BE2C (cell line): ENCODE results near the gene MVB12B.

Experiments used
- DNase-seq: peaks from one replicate; pipeline ENCODE4 v3.0.0-alpha.2; 2020
- H3K27me3 ChIP-seq: fragments of 250-450 bp; sonication (Bioruptor Pico); 2 replicates; pipeline ENCODE4 v1.5.1; 2020; ENCODE audit warnings: mild to moderate bottlenecking
- H3K36me3 ChIP-seq: fragments of 250-450 bp; sonication (Bioruptor Pico); 2 replicates; pipeline ENCODE4 v1.5.1; 2020; ENCODE audit warnings: mild to moderate bottlenecking
- H3K4me1 ChIP-seq: fragments of 250-450 bp; sonication (Bioruptor Pico); 2 replicates; pipeline ENCODE4 v1.5.1; 2020
- H3K4me3 ChIP-seq: 2 replicates; pipeline ENCODE4 v1.5.1; 2011; ENCODE audit warnings: low read depth, low read length
- H3K9me3 ChIP-seq: fragments of 250-450 bp; sonication (Bioruptor Pico); 2 replicates; pipeline ENCODE4 v1.5.1; 2020
- TF ChIP-seq, protein P1 (sequence below): IDR thresholded peaks from 2 replicates; pipeline ENCODE4 v1.5.1; 2012; ENCODE audit warnings: mild to moderate bottlenecking, low read depth, low read length

MVB12B gene

DNA sequence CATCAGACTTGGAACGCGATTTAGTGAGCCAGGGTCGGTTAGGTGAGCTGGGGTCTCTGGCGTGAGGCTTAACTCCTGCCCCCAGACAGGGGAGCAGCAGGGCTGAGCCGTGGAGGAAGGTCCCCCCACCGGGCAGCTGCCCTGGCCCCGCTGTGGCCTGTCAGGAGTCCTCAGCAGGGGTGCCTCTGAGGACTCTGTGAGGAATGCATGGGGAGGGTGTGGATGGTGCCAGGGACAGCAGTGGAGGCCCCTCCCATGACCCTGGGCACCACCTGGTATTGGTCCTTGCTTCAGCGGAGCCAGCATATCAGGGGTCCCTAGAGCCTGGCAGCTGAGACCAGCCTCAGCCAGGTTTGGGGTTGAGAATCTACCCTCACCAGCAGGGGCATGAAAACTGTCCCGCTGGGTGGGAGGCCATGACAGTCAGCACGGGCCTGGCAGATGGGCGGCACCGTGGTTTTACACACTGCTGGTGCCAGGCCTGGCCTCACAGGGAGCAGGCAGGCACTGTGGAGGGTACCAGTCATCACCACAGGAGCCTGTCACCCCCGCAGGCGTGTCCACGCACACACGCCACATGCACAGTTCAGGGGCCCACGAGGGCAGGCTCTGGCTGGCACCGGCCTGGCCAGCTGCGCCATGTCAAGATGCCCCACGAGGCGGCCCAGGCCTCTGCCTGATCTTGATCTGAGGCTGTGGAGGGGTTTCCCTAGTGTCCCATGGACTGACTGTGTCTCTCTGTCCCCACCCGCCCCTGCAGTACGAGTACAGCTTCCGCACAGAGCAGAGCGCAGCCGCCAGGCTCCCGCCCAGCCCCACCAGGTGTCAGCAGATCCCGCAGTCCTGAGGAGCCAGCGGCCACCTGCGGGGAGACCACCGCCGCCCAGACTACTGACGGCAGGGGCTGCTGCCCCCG lies 176.0 kb downstream of the MVB12B start:
- H3K4me1 ChIP-seq = peaks cover 47% of the 10 kb centered on the region
- H3K9me3 ChIP-seq = no peaks in the 10 kb centered on the region
- H3K4me3 ChIP-seq = no peak overlapping the region
- no peaks in the 10 kb centered on the region for H3K27me3 ChIP-seq
- TF ChIP-seq, protein P1, sequence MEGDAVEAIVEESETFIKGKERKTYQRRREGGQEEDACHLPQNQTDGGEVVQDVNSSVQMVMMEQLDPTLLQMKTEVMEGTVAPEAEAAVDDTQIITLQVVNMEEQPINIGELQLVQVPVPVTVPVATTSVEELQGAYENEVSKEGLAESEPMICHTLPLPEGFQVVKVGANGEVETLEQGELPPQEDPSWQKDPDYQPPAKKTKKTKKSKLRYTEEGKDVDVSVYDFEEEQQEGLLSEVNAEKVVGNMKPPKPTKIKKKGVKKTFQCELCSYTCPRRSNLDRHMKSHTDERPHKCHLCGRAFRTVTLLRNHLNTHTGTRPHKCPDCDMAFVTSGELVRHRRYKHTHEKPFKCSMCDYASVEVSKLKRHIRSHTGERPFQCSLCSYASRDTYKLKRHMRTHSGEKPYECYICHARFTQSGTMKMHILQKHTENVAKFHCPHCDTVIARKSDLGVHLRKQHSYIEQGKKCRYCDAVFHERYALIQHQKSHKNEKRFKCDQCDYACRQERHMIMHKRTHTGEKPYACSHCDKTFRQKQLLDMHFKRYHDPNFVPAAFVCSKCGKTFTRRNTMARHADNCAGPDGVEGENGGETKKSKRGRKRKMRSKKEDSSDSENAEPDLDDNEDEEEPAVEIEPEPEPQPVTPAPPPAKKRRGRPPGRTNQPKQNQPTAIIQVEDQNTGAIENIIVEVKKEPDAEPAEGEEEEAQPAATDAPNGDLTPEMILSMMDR = peak; percentile 41
- no peaks in the 10 kb centered on the region for H3K36me3 ChIP-seq
- peak; percentile 60 for DNase-seq

DNA sequence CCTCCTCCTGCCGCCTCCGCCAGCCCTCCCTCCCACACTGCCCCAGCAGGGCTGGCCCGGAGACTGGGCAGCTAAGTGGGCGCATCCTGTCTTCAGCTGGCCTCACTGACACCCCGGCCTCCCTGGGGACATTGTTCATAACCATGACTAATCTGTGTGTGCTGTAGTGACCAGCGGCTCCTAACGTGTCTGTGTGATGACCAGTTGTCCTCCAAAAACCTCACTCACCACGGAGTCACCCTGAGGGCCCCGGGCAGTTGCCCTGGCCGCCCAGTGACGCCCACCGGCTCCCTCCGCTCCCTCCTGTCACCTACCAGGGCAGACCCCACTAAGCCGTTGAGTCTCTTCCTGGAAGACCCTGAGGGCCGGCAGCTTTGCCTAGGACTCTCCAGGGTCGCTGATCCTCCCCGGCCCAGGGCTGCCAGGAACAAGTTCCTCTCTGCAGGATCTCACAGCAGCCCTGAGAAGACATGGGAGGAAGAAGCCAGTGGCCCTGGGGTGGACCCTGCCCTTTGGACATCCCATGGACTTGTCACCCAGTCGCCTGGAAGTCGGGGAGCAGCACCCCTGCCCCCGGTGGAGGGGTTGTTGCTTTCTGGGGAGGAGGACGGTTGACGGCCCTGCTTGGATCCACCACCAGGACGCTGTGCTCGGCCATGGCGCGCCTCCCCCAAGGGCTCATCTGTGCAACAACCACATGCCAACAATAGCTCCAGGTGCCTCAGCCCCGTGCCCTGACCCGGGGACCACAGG lies 176.9 kb downstream of the MVB12B start:
- no peak for DNase-seq
- Histone ChIP-seq H3K9me3 (no peaks in the 10 kb centered on the region), H3K4me1 (peaks cover 51% of the 10 kb centered on the region), H3K27me3 (no peaks in the 10 kb centered on the region), H3K4me3 (no peak overlapping the region), H3K36me3 (no peaks in the 10 kb centered on the region)
- TF ChIP-seq, protein P1 = no peak

DNA sequence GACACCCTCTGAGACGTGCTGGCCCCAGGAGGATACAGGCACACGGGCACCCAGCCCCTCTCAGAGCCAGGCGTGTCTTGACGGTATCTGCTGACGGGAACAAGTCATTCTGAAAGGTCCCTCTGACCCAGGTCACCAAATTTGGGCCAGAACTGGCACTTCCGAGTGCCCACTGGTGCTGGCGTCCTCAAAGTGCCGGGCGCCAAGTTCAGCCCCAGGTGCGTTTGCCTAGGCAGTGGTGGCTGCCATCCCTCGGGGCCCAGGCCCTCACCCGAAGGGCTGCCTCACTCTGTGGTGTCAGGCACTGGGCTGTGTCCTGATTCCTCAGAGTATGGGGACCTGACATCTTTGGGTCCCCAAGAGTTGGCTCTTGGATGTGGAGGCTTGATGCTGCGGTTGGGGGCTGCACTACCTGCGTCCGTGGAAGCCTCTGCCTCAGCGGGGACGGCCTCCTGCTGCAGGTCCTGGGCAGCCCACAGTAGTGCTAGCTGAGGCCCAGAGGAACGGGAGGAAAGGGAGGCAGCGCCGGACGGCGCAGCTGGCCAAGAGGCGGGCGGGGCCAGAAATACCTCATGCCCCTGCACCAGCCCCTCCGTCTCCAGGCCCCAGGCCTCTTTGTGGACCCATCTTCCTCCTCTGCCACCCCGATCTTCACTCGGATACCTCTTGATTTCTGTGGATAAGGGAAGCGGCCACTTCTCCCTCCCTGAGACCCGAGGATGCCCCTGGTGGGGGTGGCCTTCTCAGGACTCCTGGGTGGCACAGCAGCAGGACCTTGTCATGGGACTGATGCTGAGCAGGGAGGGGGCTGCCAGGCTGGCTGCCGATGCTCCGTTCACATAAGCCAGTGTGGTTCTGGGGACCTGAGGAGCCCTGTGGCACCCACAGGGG lies 177.7 kb downstream of the MVB12B start:
- Histone ChIP-seq H3K9me3 (no peaks in the 10 kb centered on the region), H3K4me1 (peaks cover 56% of the 10 kb centered on the region), H3K27me3 (no peaks in the 10 kb centered on the region), H3K36me3 (no peaks in the 10 kb centered on the region), H3K4me3 (no peak overlapping the region)
- DNase-seq = no peak
- TF ChIP-seq, protein P1 = no peak

DNA sequence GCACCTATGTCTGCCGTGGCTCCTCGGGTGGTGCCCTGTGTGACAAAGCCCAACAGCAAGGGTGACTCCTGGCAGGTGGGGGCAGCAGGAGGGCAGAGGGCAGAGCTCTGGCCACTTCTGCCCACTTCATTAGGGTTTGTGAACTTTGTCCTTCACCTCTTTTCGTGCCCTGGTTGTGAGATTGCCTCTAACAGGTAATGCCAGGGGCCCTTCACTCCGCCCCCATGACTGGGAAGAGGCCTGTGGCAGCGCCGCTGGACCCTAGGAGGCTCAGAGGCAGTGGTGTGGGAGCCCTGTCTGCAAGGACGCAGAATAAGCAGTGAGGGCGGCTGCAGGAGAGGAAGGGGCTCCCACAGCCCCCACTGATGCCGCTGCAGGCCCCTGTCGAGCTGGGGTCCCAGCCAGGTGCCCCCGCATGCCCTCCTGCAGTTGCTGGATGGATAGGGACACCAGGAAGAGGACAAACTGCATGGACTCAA lies 178.4 kb downstream of the MVB12B start:
- Histone ChIP-seq H3K36me3 (no peaks in the 10 kb centered on the region), H3K4me1 (peaks cover 60% of the 10 kb centered on the region), H3K4me3 (no peak overlapping the region), H3K9me3 (no peaks in the 10 kb centered on the region), H3K27me3 (no peaks in the 10 kb centered on the region)
- peak; percentile 6 for DNase-seq
- TF ChIP-seq, protein P1 = no peak

- no peak overlapping the region for H3K4me3 ChIP-seq
- no peak for DNase-seq
- H3K9me3 ChIP-seq = no peaks in the 10 kb centered on the region
- H3K4me1 ChIP-seq = peaks cover 60% of the 10 kb centered on the region
- TF ChIP-seq, protein P1 = no peak
- no peaks in the 10 kb centered on the region for H3K27me3 ChIP-seq
- no peaks in the 10 kb centered on the region for H3K36me3 ChIP-seq
Measured at GRCh38 chr9:126505697-126506346, 179.2 kb downstream of the MVB12B start.
